Measurements from ENCODE around the gene SYVN1.

SYVN1 gene

GRCh38 chr11:65113361-65113756 lies 21.0 kb downstream of the SYVN1 start:
- Mint-ChIP-seq H3K9me3 (ENCODE audit: low read depth) (no peaks in the 10 kb centered on the region), H3K27ac (peak overlapping the region; percentile 83), H3K27me3 (no peaks in the 10 kb centered on the region), H3K4me3 (peak overlapping the region; percentile 83), H3K36me3 (peaks cover 2% of the 10 kb centered on the region), H3K4me1 (ENCODE audit: low read depth) (peaks cover 58% of the 10 kb centered on the region)

- H3K27ac Mint-ChIP-seq, result peak overlapping the region; percentile 83
- H3K36me3 Mint-ChIP-seq, result no peaks in the 10 kb centered on the region
- no peaks in the 10 kb centered on the region for H3K9me3 Mint-ChIP-seq (ENCODE audit: low read depth)
- H3K4me3 Mint-ChIP-seq, result peak overlapping the region; percentile 83
- no peaks in the 10 kb centered on the region for H3K27me3 Mint-ChIP-seq
- peaks cover 55% of the 10 kb centered on the region for H3K4me1 Mint-ChIP-seq (ENCODE audit: low read depth)
Observed at GRCh38 chr11:65112546-65113360, 21.6 kb downstream of the SYVN1 start.

GRCh38 chr11:65111744-65112545 lies 22.4 kb downstream of the SYVN1 start, which contains the start of gene TM7SF2:
TSS of gene TM7SF2 (plus strand) at chr11:65111872. CDS start at chr11:65112016, 144 bp downstream.
- Mint-ChIP-seq H3K4me3 (peak within 1 kb of the TSS; percentile 84), H3K27me3 (no peaks in the 10 kb centered on the region), H3K9me3 (ENCODE audit: low read depth) (no peaks in the 10 kb centered on the region), H3K4me1 (ENCODE audit: low read depth) (peaks cover 52% of the 10 kb centered on the region), H3K36me3 (no peaks in the 10 kb centered on the region), H3K27ac (peak within 1 kb of the TSS; percentile 83)

- Mint-ChIP-seq H3K9me3 (ENCODE audit: low read depth) (no peaks in the 10 kb centered on the region), H3K36me3 (no peaks in the 10 kb centered on the region), H3K4me3 (peak overlapping the region; percentile 84), H3K27ac (no peak overlapping the region), H3K27me3 (no peaks in the 10 kb centered on the region), H3K4me1 (ENCODE audit: low read depth) (peaks cover 51% of the 10 kb centered on the region)
Observed at GRCh38 chr11:65111159-65111743, 23.1 kb downstream of the SYVN1 start.

GRCh38 chr11:65110354-65110861 lies 23.9 kb downstream of the SYVN1 start:
- Mint-ChIP-seq H3K27ac (no peak overlapping the region), H3K36me3 (no peaks in the 10 kb centered on the region), H3K9me3 (ENCODE audit: low read depth) (no peaks in the 10 kb centered on the region), H3K27me3 (no peaks in the 10 kb centered on the region), H3K4me3 (peak overlapping the region; percentile 9), H3K4me1 (ENCODE audit: low read depth) (peaks cover 44% of the 10 kb centered on the region)

- no peaks in the 10 kb centered on the region for H3K27me3 Mint-ChIP-seq
- no peaks in the 10 kb centered on the region for H3K9me3 Mint-ChIP-seq (ENCODE audit: low read depth)
- H3K4me3 Mint-ChIP-seq, result no peak overlapping the region
- no peak overlapping the region for H3K27ac Mint-ChIP-seq
- no peaks in the 10 kb centered on the region for H3K36me3 Mint-ChIP-seq
- H3K4me1 Mint-ChIP-seq (ENCODE audit: low read depth), result peaks cover 39% of the 10 kb centered on the region
Observed at GRCh38 chr11:65109231-65110198, 24.8 kb downstream of the SYVN1 start.

- H3K36me3 Mint-ChIP-seq, result no peaks in the 10 kb centered on the region
- no peak overlapping the region for H3K27ac Mint-ChIP-seq
- H3K4me3 Mint-ChIP-seq, result no peak overlapping the region
- H3K27me3 Mint-ChIP-seq, result no peaks in the 10 kb centered on the region
- H3K9me3 Mint-ChIP-seq (ENCODE audit: low read depth), result no peaks in the 10 kb centered on the region
- peaks cover 32% of the 10 kb centered on the region for H3K4me1 Mint-ChIP-seq (ENCODE audit: low read depth)
Observed at GRCh38 chr11:65108469-65109123, 25.7 kb downstream of the SYVN1 start.

- Mint-ChIP-seq H3K36me3 (no peaks in the 10 kb centered on the region), H3K4me3 (no peak overlapping the region), H3K9me3 (ENCODE audit: low read depth) (no peaks in the 10 kb centered on the region), H3K27me3 (no peaks in the 10 kb centered on the region), H3K27ac (no peak overlapping the region), H3K4me1 (ENCODE audit: low read depth) (peaks cover 29% of the 10 kb centered on the region)
Observed at GRCh38 chr11:65107751-65108468, 26.4 kb downstream of the SYVN1 start.

- H3K27ac Mint-ChIP-seq, result no peak overlapping the region
- H3K36me3 Mint-ChIP-seq, result no peaks in the 10 kb centered on the region
- H3K9me3 Mint-ChIP-seq (ENCODE audit: low read depth), result no peaks in the 10 kb centered on the region
- H3K4me1 Mint-ChIP-seq (ENCODE audit: low read depth), result peaks cover 30% of the 10 kb centered on the region
- no peaks in the 10 kb centered on the region for H3K27me3 Mint-ChIP-seq
- H3K4me3 Mint-ChIP-seq, result no peak overlapping the region
Observed at GRCh38 chr11:65107078-65107477, 27.2 kb downstream of the SYVN1 start.

GRCh38 chr11:65104628-65105027 lies 29.7 kb downstream of the SYVN1 start:
- no peaks in the 10 kb centered on the region for H3K9me3 Mint-ChIP-seq (ENCODE audit: low read depth)
- peaks cover 10% of the 10 kb centered on the region for H3K4me1 Mint-ChIP-seq (ENCODE audit: low read depth)
- no peak overlapping the region for H3K4me3 Mint-ChIP-seq
- peak overlapping the region; percentile 41 for H3K27ac Mint-ChIP-seq
- no peaks in the 10 kb centered on the region for H3K36me3 Mint-ChIP-seq
- H3K27me3 Mint-ChIP-seq, result no peaks in the 10 kb centered on the region

- H3K36me3 Mint-ChIP-seq, result peaks cover 2% of the 10 kb centered on the region
Observed at GRCh38 chr11:65103476-65103875, 30.8 kb downstream of the SYVN1 start.

GRCh38 chr11:65102142-65103095 lies 31.9 kb downstream of the SYVN1 start:
- H3K36me3 Mint-ChIP-seq, result peaks cover 2% of the 10 kb centered on the region
- H3K27ac Mint-ChIP-seq, result peak overlapping the region; percentile 41
- no peaks in the 10 kb centered on the region for H3K27me3 Mint-ChIP-seq
- no peak overlapping the region for H3K4me3 Mint-ChIP-seq
- no peaks in the 10 kb centered on the region for H3K9me3 Mint-ChIP-seq (ENCODE audit: low read depth)
- peaks cover 20% of the 10 kb centered on the region for H3K4me1 Mint-ChIP-seq (ENCODE audit: low read depth)

More at GRCh38 chr11:65103476-65103875, 30.8 kb downstream of the SYVN1 start:
- Mint-ChIP-seq H3K9me3 (ENCODE audit: low read depth) (no peaks in the 10 kb centered on the region), H3K4me1 (ENCODE audit: low read depth) (peaks cover 15% of the 10 kb centered on the region), H3K4me3 (no peak overlapping the region), H3K27ac (peak overlapping the region; percentile 41), H3K27me3 (no peaks in the 10 kb centered on the region)

Data from activated naive CD8-positive, alpha-beta T cell (primary cell).